HepG2 (cell line): ENCODE measurements around the gene AMIGO3. TPM values are rescaled to one million over a fixed set of nuclear protein-coding genes. Genes with fewer than 3 reads are reported as not detected.

Source experiments
- ATF2 ChIP-seq: sonication (generic); formaldehyde crosslinking; IDR thresholded peaks from 2 replicates; pipeline ENCODE4 v1.4.0; 2020; ENCODE audit warnings: missing genetic modification reagents
- MTA1 ChIP-seq: sonication (generic); formaldehyde crosslinking; IDR thresholded peaks from 2 replicates; pipeline ENCODE4 v1.4.0; 2020; ENCODE audit warnings: missing genetic modification reagents, mild to moderate bottlenecking, borderline replicate concordance
- PHF20 ChIP-seq: sonication (generic); formaldehyde crosslinking; IDR thresholded peaks from 2 replicates; pipeline ENCODE4 v1.5.0; 2020; ENCODE audit warnings: mild to moderate bottlenecking, missing genetic modification reagents
- RFX3 ChIP-seq: IDR thresholded peaks from 2 replicates; pipeline ENCODE4 v1.6.1; 2016; ENCODE audit warnings: missing biosample characterization, missing genetic modification reagents
- STAG1 ChIP-seq: sonication (generic); formaldehyde crosslinking; IDR thresholded peaks from 2 replicates; pipeline ENCODE4 v1.4.0; 2020; ENCODE audit warnings: missing genetic modification reagents
- ZBTB10 ChIP-seq: sonication (generic); formaldehyde crosslinking; IDR thresholded peaks from 2 replicates; pipeline ENCODE4 v1.4.0; 2020; ENCODE audit warnings: missing genetic modification reagents, borderline replicate concordance
- ZMAT5 ChIP-seq: sonication (generic); formaldehyde crosslinking; IDR thresholded peaks from 2 replicates; pipeline ENCODE4 v1.5.0; 2020; ENCODE audit warnings: mild to moderate bottlenecking, low read depth, missing genetic modification reagents, borderline replicate concordance
- ZNF18 ChIP-seq: sonication (generic); formaldehyde crosslinking; IDR thresholded peaks from 2 replicates; pipeline ENCODE4 v1.8.0; 2022; ENCODE audit warnings: mild to moderate bottlenecking, missing genetic modification reagents; ENCODE audit not compliant: insufficient replicate concordance
- ZNF24 ChIP-seq: fragments of 450-650 bp; IDR thresholded peaks from 2 replicates; pipeline ENCODE4 v1.6.1; 2017; ENCODE audit warnings: antibody characterized with exemption, mild to moderate bottlenecking
- ZNF710 ChIP-seq: sonication (generic); formaldehyde crosslinking; IDR thresholded peaks from 2 replicates; pipeline ENCODE4 v1.5.0; 2020; ENCODE audit warnings: mild to moderate bottlenecking, missing genetic modification reagents, borderline replicate concordance
- ZNF724P ChIP-seq: sonication (generic); formaldehyde crosslinking; IDR thresholded peaks from 2 replicates; pipeline ENCODE4 v1.8.0; 2022; ENCODE audit warnings: missing genetic modification reagents, borderline replicate concordance
- ZNF761 ChIP-seq: sonication (generic); formaldehyde crosslinking; conservative IDR thresholded peaks from 2 replicates; pipeline ENCODE4 v1.4.0; 2020; ENCODE audit warnings: mild to moderate bottlenecking, missing genetic modification reagents
- ZXDC ChIP-seq: sonication (generic); formaldehyde crosslinking; IDR thresholded peaks from 2 replicates; pipeline ENCODE4 v1.5.0; 2020; ENCODE audit warnings: mild to moderate bottlenecking, missing genetic modification reagents
- polyA plus RNA-seq, 8 experiments: library from polyadenylated mRNA; depleted of rRNA in 3 of 8; stranded (reverse) in 7 of 8; unstranded in 1 of 8; fragments of >200 nt; fragmentation: Illumina TruSeq in 4 of 8; extraction: Trizol in 4 of 8; gene quantifications; 2 replicates each; pipeline versions ENCODE4 v1.2.1 to v1.2.3, GENCODE V29; 2011 to 2016; ENCODE audit warnings: low read depth in 4 of 8, missing spikeins in 1 of 8, mixed read lengths in 1 of 8; ENCODE audit not compliant: insufficient read depth in 1 of 8
- total RNA-seq, 5 experiments: library from RNA; depleted of rRNA; stranded (reverse); fragments of >200 nt; fragmentation: Illumina TruSeq; extraction: Trizol; gene quantifications; 2 replicates each; pipeline ENCODE4 v1.2.3, GENCODE V29; 2016; ENCODE audit warnings: low read depth in 1 of 5

The AMIGO3 gene
- total and polyA plus RNA-seq, 2 of the 13 experiments (the other 11 are each of a cell fraction or from before 2014, with no cell fraction given) = 0.35 TPM; not detected in 1

GRCh38 chr3:49673715-49674496 is 45.6 kb downstream of the AMIGO3 start, which contains the start of gene APEH (continued):
- TF ChIP-seq ZXDC (CRISPR knock-in tag) (no peak), ZMAT5 (CRISPR knock-in tag) (no peak), ZNF724P (CRISPR knock-in tag) (no peak), MTA1 (0 out of 2 replicates have a peak, but pooled peaks have one; percentile 26), RFX3 (CRISPR knock-in tag) (no peak), ATF2 (no peak), ZNF761 (CRISPR knock-in tag) (peak; percentile 73), STAG1 (CRISPR knock-in tag) (no peak), ZBTB10 (CRISPR knock-in tag) (no peak), PHF20 (CRISPR knock-in tag) (peak; percentile 73), ZNF710 (CRISPR knock-in tag) (no peak), ZNF24 (no peak), ZNF18 (peak; percentile 97)
